Activated CD4-positive, alpha-beta T cell treated with anti-CD3 and anti-CD28 coated beads, Interleukin-2, amount 10 ng/mL, durations not matched to agents 24 days and 14 days (primary cell): Measurements from ENCODE around the gene SLCO1B1. TPM values are rescaled to one million over a fixed set of nuclear protein-coding genes. Genes with fewer than 3 reads are reported as not detected.
"Not testable (repeated sequence)": the region's sequence is repeated elsewhere in the genome, so short reads cannot be mapped to it uniquely, and the experiment has no call there.

ENCODE experiments used
- DNase-seq: peaks from one replicate; pipeline ENCODE4 v3.0.0; 2022
- H3K27ac Mint-ChIP-seq: one replicate; pipeline ENCODE4 v1.8.0; 2022; ENCODE audit warnings: mild to moderate bottlenecking, mixed read lengths
- H3K27me3 Mint-ChIP-seq: one replicate; pipeline ENCODE4 v1.8.0; 2022; ENCODE audit warnings: mixed read lengths
- H3K36me3 Mint-ChIP-seq: one replicate; pipeline ENCODE4 v1.8.0; 2022; ENCODE audit warnings: low read depth, mild to moderate bottlenecking, mixed read lengths
- H3K4me1 Mint-ChIP-seq: one replicate; pipeline ENCODE4 v1.8.0; 2021; ENCODE audit warnings: mixed read lengths
- H3K4me3 Mint-ChIP-seq: one replicate; pipeline ENCODE4 v1.8.0; 2022; ENCODE audit warnings: mild to moderate bottlenecking, moderate library complexity, mixed read lengths
- H3K9me3 Mint-ChIP-seq: one replicate; pipeline ENCODE4 v1.8.0; 2021; ENCODE audit warnings: mixed read lengths
- intact Hi-C: fragments of 100-400 bp; cut with micrococcal nuclease; formaldehyde crosslinking; loops from one replicate; pipeline ENCODE4 v1.15.1; 2023
- total RNA-seq: library from RNA; stranded (reverse); gene quantifications from 2 replicates; pipeline ENCODE4 v1.2.3, GENCODE V29; 2022

Gene SLCO1B1, protein sequence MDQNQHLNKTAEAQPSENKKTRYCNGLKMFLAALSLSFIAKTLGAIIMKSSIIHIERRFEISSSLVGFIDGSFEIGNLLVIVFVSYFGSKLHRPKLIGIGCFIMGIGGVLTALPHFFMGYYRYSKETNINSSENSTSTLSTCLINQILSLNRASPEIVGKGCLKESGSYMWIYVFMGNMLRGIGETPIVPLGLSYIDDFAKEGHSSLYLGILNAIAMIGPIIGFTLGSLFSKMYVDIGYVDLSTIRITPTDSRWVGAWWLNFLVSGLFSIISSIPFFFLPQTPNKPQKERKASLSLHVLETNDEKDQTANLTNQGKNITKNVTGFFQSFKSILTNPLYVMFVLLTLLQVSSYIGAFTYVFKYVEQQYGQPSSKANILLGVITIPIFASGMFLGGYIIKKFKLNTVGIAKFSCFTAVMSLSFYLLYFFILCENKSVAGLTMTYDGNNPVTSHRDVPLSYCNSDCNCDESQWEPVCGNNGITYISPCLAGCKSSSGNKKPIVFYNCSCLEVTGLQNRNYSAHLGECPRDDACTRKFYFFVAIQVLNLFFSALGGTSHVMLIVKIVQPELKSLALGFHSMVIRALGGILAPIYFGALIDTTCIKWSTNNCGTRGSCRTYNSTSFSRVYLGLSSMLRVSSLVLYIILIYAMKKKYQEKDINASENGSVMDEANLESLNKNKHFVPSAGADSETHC
- total RNA-seq = not detected in 2 replicates

GRCh38 chr12:21130998-21131397 lies at the start of gene SLCO1B1:
Gene SLCO1B1, plus strand, starts transcription at chr12:21131194. Its CDS starts 10,381 bp downstream, at chr12:21141575.
- Mint-ChIP-seq H3K9me3 (peaks cover 9% of the 10 kb centered on the region), H3K27ac (no peak within 1 kb of the TSS), H3K27me3 (no peaks in the 10 kb centered on the region), H3K4me1 (no peaks in the 10 kb centered on the region), H3K36me3 (no peaks in the 10 kb centered on the region), H3K4me3 (no peak within 1 kb of the TSS)
- intact Hi-C loops = no loop called here
- no peak for DNase-seq

- H3K27ac Mint-ChIP-seq, DNase-seq, intact Hi-C loops, H3K36me3 Mint-ChIP-seq, H3K27me3 Mint-ChIP-seq, H3K9me3 Mint-ChIP-seq, H3K4me1 Mint-ChIP-seq, H3K4me3 Mint-ChIP-seq: not testable (repeated sequence)
These were observed 46.2 kb upstream of the SLCO1B1 start for GRCh38 chr12:21084753-21085152.

GRCh38 chr12:21111732-21112131 lies 19.3 kb upstream of the SLCO1B1 start:
- no peaks in the 10 kb centered on the region for H3K27me3 Mint-ChIP-seq
- no peaks in the 10 kb centered on the region for H3K9me3 Mint-ChIP-seq
- no peak overlapping the region for H3K27ac Mint-ChIP-seq
- no peak overlapping the region for H3K4me3 Mint-ChIP-seq
- H3K4me1 Mint-ChIP-seq = no peaks in the 10 kb centered on the region
- no peak for DNase-seq
- intact Hi-C loops = no loop called here
- H3K36me3 Mint-ChIP-seq = no peaks in the 10 kb centered on the region

GRCh38 chr12:21113266-21113665 lies 17.7 kb upstream of the SLCO1B1 start:
- Mint-ChIP-seq H3K4me1 (no peaks in the 10 kb centered on the region), H3K27me3 (no peaks in the 10 kb centered on the region), H3K36me3 (no peaks in the 10 kb centered on the region), H3K9me3 (no peaks in the 10 kb centered on the region), H3K27ac (no peak overlapping the region), H3K4me3 (no peak overlapping the region)
- intact Hi-C loops = no loop called here
- no peak for DNase-seq

DNA sequence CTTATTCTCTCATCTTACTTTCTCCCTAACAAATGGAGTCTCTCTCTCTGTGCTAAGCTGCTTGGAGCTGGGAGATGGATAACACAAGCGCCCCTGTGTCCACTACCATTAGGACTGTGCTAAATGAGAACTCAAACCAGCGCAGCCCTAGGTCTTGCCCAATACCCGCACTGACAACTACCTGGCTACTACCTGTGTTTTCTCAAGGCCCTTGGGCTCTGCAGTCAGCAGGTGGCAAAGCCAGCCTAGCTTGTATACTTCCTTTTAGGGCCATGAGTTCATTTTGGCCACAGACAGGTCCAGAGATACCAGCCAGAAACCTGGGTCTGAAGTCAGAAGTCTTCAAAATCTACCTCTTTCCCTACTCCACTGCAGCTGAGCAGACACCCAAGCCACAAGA lies 13.0 kb upstream of the SLCO1B1 start:
- Mint-ChIP-seq H3K36me3 (no peaks in the 10 kb centered on the region), H3K27me3 (no peaks in the 10 kb centered on the region), H3K4me1 (no peaks in the 10 kb centered on the region), H3K9me3 (peaks cover 2% of the 10 kb centered on the region), H3K4me3 (no peak overlapping the region), H3K27ac (no peak overlapping the region)
- intact Hi-C loops = no loop called here
- no peak for DNase-seq

- Mint-ChIP-seq H3K27ac (no peak overlapping the region), H3K4me3 (no peak overlapping the region), H3K36me3 (no peaks in the 10 kb centered on the region)
These were observed 12.2 kb upstream of the SLCO1B1 start for GRCh38 chr12:21118760-21119159.

DNA sequence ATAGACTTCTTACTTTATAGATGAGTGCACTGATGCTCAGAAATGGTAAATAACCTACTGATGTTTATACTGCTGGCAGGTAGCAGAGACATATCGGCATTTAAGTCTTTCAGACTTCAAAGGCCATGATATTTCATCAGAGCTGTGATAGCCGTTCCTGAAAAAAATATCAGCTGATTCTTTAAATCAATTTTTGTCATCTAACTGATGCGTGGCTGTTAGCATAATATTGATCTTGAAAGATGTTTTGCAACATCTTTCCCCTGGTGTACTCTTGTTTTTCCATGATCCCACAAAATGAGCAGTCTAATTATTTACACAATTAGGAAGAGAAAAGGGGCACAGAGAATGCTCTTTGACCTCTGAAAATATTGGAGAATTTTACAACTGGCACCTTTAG lies 1.6 kb upstream of the SLCO1B1 start:
- Mint-ChIP-seq H3K4me1 (no peaks in the 10 kb centered on the region), H3K9me3 (peaks cover under 1% of the 10 kb centered on the region), H3K27ac (no peak overlapping the region), H3K4me3 (no peak overlapping the region), H3K36me3 (no peaks in the 10 kb centered on the region), H3K27me3 (no peaks in the 10 kb centered on the region)
- DNase-seq = no peak
- intact Hi-C loops = no loop called here

More at GRCh38 chr12:21118760-21119159, 12.2 kb upstream of the SLCO1B1 start:
- H3K27me3 Mint-ChIP-seq = no peaks in the 10 kb centered on the region
- H3K4me1 Mint-ChIP-seq = no peaks in the 10 kb centered on the region
- H3K9me3 Mint-ChIP-seq = peaks cover 3% of the 10 kb centered on the region
- intact Hi-C loops = no loop called here
- DNase-seq = no peak

DNA sequence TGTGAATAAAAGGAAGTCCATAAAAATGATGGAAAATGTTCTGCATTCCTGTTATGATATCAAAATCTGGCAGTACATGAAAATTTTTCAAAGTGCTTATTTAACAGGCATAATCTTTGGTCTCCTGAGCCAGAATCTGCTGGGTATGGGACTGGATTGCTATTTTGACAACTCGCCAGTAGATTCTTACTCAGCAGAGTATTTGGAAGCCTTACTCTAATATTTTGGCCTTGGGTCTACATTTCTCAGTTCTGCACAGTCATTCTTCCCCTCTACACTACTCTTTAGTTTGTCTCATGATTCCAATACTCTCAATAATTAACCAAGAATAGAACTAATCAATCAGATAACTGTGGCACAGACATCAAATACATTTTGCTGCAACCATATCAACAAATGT lies 1.1 kb upstream of the SLCO1B1 start:
- DNase-seq = no peak
- Mint-ChIP-seq H3K27me3 (no peaks in the 10 kb centered on the region), H3K36me3 (no peaks in the 10 kb centered on the region), H3K4me1 (no peaks in the 10 kb centered on the region), H3K4me3 (no peak overlapping the region), H3K9me3 (peaks cover 6% of the 10 kb centered on the region), H3K27ac (no peak overlapping the region)
- intact Hi-C loops = no loop called here

- H3K4me3 Mint-ChIP-seq, H3K27ac Mint-ChIP-seq, intact Hi-C loops, H3K27me3 Mint-ChIP-seq, H3K9me3 Mint-ChIP-seq, H3K4me1 Mint-ChIP-seq, H3K36me3 Mint-ChIP-seq, DNase-seq: not testable (repeated sequence)
These were observed 6.5 kb downstream of the SLCO1B1 start for GRCh38 chr12:21137318-21137999.

DNA sequence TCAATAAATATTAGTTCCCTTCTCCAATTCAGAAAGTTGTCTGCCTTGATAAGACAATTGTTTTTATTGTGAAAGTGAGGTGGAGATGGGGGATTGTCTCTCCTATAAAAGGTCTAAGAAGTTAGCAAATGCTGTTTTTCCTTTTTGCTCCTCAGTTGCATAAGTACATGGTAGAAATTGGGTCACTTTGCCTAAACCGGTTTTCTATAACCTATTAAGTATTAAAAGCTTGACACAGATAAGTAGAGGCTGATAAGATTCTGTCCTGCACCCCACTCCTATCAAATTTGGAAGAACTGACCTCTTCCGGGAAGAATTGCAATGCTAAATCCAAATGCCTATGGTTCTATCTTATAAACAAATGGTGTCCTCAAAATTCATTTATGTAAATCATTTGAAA lies 7.0 kb downstream of the SLCO1B1 start:
- Mint-ChIP-seq H3K27ac (no peak overlapping the region), H3K9me3 (peaks cover 9% of the 10 kb centered on the region), H3K27me3 (no peaks in the 10 kb centered on the region), H3K36me3 (no peaks in the 10 kb centered on the region), H3K4me3 (no peak overlapping the region), H3K4me1 (no peaks in the 10 kb centered on the region)
- intact Hi-C loops = no loop called here
- DNase-seq = no peak

- no peaks in the 10 kb centered on the region for H3K27me3 Mint-ChIP-seq
- H3K4me1 Mint-ChIP-seq = no peaks in the 10 kb centered on the region
- H3K36me3 Mint-ChIP-seq = no peaks in the 10 kb centered on the region
- no peaks in the 10 kb centered on the region for H3K9me3 Mint-ChIP-seq
- no peak for DNase-seq
- H3K27ac Mint-ChIP-seq = no peak overlapping the region
- intact Hi-C loops = no loop called here
- no peak overlapping the region for H3K4me3 Mint-ChIP-seq
These were observed 13.3 kb downstream of the SLCO1B1 start for GRCh38 chr12:21144309-21144708.

DNA sequence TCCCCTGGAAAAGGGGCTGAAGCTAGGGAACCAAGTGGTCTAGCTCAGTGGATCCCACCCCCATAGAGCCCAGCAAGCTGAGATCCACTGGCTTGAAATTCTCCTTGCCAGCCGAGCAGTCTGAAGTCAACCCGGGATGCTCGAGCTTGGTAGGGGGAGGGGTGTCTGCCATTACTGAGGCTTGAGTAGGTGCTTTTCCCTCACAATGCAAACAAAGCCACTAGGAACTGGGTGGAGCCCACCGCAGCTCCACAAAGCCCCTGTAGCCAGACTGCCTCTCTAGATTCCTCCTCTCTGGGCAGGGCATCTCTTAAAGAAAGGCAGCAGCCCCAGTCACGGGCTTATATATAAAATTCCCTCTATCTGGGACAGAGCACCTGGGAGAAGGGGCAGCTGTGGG lies 18.9 kb downstream of the SLCO1B1 start:
- H3K4me1 Mint-ChIP-seq, DNase-seq, H3K27me3 Mint-ChIP-seq, H3K9me3 Mint-ChIP-seq, H3K27ac Mint-ChIP-seq, intact Hi-C loops, H3K36me3 Mint-ChIP-seq, H3K4me3 Mint-ChIP-seq: not testable (repeated sequence)

DNA sequence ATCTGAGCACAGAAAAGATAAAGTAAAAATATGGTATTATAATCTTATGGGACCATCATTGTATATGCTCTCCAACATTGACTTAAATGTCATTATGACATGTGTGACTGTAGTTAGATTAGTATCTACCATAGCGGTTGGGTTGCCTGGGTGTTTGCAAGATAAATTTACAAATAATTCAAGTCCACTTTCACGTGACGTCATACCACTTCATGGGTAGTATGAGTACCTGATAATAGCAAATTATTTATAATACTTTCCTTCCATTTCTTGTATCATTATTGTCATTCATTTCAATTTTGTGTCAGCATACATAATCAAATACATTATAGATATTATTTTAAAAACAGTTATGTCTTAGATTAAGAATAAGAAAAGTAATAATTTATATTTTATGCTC lies 20.2 kb downstream of the SLCO1B1 start:
- DNase-seq = no peak
- Mint-ChIP-seq H3K27ac (no peak overlapping the region), H3K4me1 (peaks cover 2% of the 10 kb centered on the region), H3K36me3 (no peaks in the 10 kb centered on the region), H3K9me3 (no peaks in the 10 kb centered on the region), H3K27me3 (no peaks in the 10 kb centered on the region), H3K4me3 (no peak overlapping the region)
- intact Hi-C loops = no loop called here
